Measurements from ENCODE around the gene RASSF3.
A peak's percentile ranks its signal among the peaks of the same experiment; 100 is the strongest.

The RASSF3 gene

DNA sequence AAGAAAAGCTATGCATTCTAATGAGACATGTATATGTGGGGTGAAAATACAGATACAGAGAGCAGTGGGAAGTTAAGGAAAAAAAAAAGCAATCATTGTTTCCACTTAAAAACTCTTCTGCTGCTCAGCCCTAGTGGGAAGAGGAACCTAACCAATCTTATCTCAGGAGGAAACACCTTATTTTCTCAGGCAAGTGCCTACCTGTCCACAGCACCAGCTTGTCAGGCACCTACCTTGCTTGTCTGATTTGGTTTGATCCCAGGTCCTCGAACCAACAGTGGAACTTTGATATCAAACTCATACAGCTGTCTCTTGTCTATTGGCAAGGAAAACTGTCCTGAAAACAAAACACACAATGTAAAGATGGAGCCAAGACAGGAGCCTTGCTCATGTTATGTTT is 126.5 kb downstream of the RASSF3 start:
- H3K4me3 ChIP-seq (ENCODE audit: low read depth, low read length), result no peak overlapping the region
- in situ Hi-C loops (cut with HindIII; ENCODE audit: low sequenced_read_pairs), result no loop called here
- TF ChIP-seq, protein P1, sequence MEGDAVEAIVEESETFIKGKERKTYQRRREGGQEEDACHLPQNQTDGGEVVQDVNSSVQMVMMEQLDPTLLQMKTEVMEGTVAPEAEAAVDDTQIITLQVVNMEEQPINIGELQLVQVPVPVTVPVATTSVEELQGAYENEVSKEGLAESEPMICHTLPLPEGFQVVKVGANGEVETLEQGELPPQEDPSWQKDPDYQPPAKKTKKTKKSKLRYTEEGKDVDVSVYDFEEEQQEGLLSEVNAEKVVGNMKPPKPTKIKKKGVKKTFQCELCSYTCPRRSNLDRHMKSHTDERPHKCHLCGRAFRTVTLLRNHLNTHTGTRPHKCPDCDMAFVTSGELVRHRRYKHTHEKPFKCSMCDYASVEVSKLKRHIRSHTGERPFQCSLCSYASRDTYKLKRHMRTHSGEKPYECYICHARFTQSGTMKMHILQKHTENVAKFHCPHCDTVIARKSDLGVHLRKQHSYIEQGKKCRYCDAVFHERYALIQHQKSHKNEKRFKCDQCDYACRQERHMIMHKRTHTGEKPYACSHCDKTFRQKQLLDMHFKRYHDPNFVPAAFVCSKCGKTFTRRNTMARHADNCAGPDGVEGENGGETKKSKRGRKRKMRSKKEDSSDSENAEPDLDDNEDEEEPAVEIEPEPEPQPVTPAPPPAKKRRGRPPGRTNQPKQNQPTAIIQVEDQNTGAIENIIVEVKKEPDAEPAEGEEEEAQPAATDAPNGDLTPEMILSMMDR (IDR thresholded peaks at IDR 0.05; ENCODE audit: low read depth, low read length), result no peak
- DNase-seq (ENCODE audit: low read depth, low spot score), result no peak

DNA sequence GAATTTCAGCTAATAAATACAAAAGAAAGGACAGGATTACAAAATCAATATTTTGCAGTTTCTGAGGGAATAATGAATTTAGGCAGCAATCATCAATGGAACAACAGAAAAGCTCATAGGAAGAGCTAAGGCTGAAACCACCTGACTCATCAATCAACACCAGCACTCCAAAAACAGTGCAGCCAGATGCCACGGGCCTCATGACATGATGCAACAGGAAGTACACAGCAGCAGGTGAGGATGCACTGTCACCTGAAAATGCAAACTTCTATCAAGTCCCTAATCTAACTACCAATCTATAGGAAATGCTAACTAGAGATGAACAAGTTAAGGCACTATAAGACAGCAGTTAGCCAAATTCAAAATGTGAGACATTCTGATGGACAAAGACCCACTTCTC is 127.2 kb downstream of the RASSF3 start:
- DNase-seq (ENCODE audit: low read depth, low spot score), result no peak
- no peak overlapping the region for H3K4me3 ChIP-seq (ENCODE audit: low read depth, low read length)
- in situ Hi-C loops (cut with HindIII; ENCODE audit: low sequenced_read_pairs), result no loop called here
- TF ChIP-seq, protein P1 (IDR thresholded peaks at IDR 0.05; ENCODE audit: low read depth, low read length), result no peak

DNA sequence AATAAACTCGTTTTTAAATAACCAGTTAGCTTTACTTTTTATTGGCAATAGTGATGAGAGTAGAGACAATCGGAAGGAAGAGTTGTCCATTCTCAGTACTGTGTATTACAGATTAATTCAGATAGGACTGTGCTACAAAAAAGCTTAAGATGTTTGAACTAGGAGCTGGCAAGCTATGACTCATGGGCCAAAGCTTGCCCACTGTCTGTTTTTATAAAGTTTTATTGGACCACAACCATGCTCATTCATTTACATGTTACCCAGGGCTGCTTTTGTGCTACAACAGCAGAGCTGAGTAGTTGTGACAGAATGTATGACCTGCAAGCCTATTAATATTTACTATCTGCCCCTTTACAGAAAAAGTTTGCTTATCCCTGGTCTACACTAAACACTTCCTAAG is 129.5 kb downstream of the RASSF3 start:
- DNase-seq (ENCODE audit: low read depth, low spot score), result peak; percentile 13
- TF ChIP-seq, protein P1 (IDR thresholded peaks at IDR 0.05; ENCODE audit: low read depth, low read length), result no peak
- no peak overlapping the region for H3K4me3 ChIP-seq (ENCODE audit: low read depth, low read length)
- in situ Hi-C loops (cut with HindIII; ENCODE audit: low sequenced_read_pairs), result no loop called here

DNA sequence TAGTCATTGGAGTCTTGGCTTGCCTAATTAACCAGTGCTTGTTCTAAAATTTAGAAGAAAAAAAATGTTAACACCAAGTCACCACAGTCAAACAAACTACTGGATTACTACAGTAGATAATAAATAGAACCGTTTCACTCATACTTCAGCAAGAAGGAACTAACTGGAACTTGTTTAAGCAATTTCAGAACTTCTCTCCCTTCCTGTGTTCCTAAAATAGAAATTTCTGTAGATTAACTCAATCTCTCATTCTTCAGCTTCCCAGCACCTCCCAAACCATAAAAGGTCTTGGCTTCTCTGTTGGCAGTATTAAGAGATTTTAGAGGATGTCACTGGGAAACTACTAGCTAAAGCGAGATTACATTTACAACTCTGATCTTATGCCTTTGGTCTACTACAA is 130.4 kb downstream of the RASSF3 start:
- in situ Hi-C loops (cut with HindIII; ENCODE audit: low sequenced_read_pairs), result no loop called here
- no peak overlapping the region for H3K4me3 ChIP-seq (ENCODE audit: low read depth, low read length)
- TF ChIP-seq, protein P1 (IDR thresholded peaks at IDR 0.05; ENCODE audit: low read depth, low read length), result no peak
- no peak for DNase-seq (ENCODE audit: low read depth, low spot score)

DNA sequence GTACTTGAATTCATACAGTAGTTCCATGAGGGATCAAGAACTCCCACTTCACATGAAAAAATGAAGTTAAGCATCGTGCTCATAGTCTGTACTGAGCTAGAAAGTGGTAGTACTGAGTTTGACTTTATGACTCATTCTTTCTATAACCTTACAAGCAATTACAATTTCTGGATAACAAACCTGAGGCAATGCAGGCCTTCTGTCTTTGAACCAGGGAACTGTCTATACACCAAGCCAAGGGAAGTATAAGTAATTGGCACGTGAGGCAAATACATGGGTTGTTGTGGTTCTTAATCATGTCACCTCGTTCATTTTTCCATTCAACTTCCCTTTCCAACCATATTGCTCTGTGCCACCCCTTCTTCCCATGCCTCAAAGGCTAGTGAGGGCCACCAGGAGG is 132.1 kb downstream of the RASSF3 start:
- no peak for DNase-seq (ENCODE audit: low read depth, low spot score)
- no peak overlapping the region for H3K4me3 ChIP-seq (ENCODE audit: low read depth, low read length)
- TF ChIP-seq, protein P1 (IDR thresholded peaks at IDR 0.05; ENCODE audit: low read depth, low read length), result no peak
- in situ Hi-C loops (cut with HindIII; ENCODE audit: low sequenced_read_pairs), result no loop called here

DNA sequence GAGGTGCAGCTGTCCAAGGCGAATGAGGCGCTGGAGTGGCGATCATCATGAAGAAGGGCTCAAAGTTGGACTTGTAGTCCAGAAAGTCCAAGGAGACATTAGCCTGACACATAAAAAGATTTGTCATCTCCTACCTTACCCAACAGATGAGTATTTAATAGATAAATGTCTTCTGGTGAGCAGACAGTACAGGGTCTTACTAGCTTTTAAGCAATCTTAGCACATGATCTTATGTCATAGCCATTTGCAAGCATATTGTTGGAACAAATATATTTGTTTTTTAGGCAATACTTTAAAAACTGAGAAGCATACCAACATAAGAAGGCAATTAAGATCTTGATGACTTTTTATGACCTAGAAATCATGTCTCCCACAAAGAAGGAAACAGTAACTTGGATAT is 132.9 kb downstream of the RASSF3 start:
- in situ Hi-C loops (cut with HindIII; ENCODE audit: low sequenced_read_pairs), result no loop called here
- H3K4me3 ChIP-seq (ENCODE audit: low read depth, low read length), result no peak overlapping the region
- TF ChIP-seq, protein P1 (IDR thresholded peaks at IDR 0.05; ENCODE audit: low read depth, low read length), result no peak
- no peak for DNase-seq (ENCODE audit: low read depth, low spot score)
